SKM-1 (cell line): Measurements from ENCODE around the gene APOC4.
"Not testable (repeated sequence)": the region's sequence is repeated elsewhere in the genome, so short reads cannot be mapped to it uniquely, and the experiment has no call there.

Experiments used
- DNase-seq: peaks from one replicate; lab custom pipeline; 2025; ENCODE audit not compliant: unreplicated experiment; lab: John Stamatoyannopoulos, UW

Gene APOC4

DNA sequence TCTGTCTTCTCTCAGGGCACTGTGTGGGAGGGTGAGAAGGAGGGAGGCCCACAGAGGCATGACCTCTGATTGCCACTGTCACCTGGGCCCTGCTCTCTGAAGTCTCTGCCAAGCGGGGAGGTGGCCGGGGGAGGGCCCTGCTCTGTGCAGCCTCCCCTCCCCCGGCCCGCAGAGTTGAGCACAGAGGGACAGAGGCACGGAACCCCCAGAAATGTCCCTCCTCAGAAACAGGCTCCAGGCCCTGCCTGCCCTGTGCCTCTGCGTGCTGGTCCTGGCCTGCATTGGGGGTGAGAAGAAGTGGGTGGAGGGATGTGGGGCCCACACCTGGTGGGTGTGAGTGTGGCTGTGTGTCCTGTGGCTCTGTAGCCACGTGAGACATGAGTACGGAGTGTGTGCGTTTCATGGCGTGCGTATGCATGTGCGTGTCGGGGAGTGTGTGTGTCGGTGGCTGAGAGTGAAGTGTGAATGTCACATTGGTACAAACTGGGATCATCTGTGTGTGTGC is at the start of gene APOC4:
TSS of gene APOC4 (plus strand) at position 171 of the 505 bp plus-strand sequence. CDS start at position 212, 41 bp downstream.
- DNase-seq = no peak

GRCh38 chr19:44892932-44893331 is 49.1 kb upstream of the APOC4 start:
- DNase-seq = no peak

GRCh38 chr19:44893332-44894051 is 48.5 kb upstream of the APOC4 start:
- no peak for DNase-seq

DNA sequence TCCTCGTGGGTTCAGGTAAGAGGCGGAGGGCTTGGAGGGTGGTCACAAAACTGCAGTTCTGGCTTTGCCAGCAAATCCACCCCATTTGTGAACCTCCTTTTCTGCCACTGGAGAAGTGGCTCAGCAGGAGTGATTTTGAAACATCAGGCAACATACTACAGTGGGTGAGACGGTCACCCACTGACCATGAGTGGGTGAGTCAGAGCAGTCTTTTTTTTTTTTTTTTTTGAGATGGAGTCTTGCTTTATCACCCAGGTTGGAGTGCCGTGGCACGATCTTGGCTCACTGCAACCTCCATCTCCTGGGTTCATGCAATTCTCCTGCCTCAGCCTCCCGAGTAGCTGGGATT is 48.0 kb upstream of the APOC4 start:
- DNase-seq = no peak

- DNase-seq = no peak
Observed at GRCh38 chr19:44894946-44895345, 47.1 kb upstream of the APOC4 start.

- no peak for DNase-seq
Observed at GRCh38 chr19:44897835-44898234, 44.2 kb upstream of the APOC4 start.

DNA sequence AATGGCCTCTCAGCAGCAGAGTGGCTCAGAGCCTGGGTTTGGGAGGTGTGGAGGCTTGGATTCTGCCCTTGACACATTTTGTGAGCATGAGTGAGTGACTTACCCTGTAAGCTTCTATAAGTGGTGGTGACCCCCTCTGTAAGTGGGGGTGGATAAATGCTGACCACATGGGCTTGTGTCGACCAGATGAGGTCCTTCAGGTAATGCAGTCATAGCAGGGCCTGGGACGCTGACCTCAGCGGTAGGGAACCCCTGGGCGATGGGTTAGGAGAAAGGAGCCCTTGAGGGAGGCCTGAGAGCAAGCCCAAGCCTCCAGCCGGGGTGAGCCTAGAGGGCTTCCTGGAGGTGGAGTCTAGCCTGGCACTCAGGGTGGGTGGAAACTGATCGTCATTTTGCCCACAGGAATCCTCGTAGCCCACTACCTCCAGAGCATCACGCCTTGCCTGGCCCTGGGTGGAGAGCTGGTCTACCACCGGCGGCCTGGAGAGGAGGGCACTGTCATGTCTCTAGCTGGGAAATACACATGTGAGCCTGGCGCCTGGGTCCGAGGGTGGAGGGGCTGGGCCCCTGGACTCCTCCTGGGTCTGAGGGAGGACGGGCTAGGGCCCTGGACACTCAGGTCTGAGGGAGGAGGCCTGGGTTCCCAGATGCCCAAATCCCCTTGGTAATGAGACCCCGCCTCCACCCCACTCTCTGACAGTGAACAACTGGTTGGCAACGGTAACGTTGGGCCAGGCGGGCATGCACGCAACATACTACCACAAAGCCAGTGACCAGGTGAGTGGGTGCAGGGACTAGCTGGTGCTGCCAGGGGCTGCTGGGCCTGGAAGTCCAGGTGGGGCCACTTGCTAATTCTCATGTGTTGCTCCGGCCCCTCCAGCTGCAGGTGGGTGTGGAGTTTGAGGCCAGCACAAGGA is 41.5 kb upstream of the APOC4 start:
- no peak for DNase-seq

- no peak for DNase-seq
Observed at GRCh38 chr19:44903216-44903601, 38.8 kb upstream of the APOC4 start.

DNA sequence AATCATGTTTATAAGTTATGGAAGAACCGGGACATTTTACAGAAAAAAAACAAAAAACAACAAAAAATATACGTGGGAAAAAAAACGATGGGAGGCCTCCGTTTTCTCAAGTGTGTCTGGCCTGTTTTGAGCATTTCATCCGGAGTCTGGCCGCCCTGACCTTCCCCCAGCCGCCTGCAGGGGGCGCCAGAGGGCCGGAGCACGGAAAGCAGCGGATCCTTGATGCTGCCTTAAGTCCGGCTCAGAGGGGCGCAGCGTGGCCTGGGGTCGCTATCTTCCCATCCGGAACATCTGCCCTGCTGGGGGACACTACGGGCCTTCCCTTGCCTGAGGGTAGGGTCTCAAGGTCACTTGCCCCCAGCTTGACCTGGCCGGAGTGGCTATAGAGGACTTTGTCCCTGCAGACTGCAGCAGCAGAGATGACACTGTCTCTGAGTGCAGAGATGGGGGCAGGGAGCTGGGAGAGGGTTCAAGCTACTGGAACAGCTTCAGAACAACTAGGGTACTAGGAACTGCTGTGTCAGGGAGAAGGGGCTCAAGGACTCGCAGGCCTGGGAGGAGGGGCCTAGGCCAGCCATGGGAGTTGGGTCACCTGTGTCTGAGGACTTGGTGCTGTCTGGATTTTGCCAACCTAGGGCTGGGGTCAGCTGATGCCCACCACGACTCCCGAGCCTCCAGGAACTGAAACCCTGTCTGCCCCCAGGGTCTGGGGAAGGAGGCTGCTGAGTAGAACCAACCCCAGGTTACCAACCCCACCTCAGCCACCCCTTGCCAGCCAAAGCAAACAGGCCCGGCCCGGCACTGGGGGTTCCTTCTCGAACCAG is 38.2 kb upstream of the APOC4 start:
- DNase-seq = no peak

GRCh38 chr19:44904426-44904994 is 37.5 kb upstream of the APOC4 start:
- no peak for DNase-seq

DNA sequence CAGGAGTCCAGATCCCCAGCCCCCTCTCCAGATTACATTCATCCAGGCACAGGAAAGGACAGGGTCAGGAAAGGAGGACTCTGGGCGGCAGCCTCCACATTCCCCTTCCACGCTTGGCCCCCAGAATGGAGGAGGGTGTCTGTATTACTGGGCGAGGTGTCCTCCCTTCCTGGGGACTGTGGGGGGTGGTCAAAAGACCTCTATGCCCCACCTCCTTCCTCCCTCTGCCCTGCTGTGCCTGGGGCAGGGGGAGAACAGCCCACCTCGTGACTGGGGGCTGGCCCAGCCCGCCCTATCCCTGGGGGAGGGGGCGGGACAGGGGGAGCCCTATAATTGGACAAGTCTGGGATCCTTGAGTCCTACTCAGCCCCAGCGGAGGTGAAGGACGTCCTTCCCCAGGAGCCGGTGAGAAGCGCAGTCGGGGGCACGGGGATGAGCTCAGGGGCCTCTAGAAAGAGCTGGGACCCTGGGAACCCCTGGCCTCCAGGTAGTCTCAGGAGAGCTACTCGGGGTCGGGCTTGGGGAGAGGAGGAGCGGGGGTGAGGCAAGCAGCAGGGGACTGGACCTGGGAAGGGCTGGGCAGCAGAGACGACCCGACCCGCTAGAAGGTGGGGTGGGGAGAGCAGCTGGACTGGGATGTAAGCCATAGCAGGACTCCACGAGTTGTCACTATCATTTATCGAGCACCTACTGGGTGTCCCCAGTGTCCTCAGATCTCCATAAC is 36.4 kb upstream of the APOC4 start, which contains the start of gene APOE:
TSS of gene APOE (plus strand) at position 360 of the 724 bp plus-strand sequence. CDS start 829 bp downstream, outside the sequence.
- no peak for DNase-seq

- no peak for DNase-seq
Observed at GRCh38 chr19:44907613-44908012, 34.4 kb upstream of the APOC4 start.

GRCh38 chr19:44908074-44908835 is 33.8 kb upstream of the APOC4 start:
- no peak for DNase-seq

- no peak for DNase-seq
Observed at GRCh38 chr19:44908836-44909261, 33.2 kb upstream of the APOC4 start.

DNA sequence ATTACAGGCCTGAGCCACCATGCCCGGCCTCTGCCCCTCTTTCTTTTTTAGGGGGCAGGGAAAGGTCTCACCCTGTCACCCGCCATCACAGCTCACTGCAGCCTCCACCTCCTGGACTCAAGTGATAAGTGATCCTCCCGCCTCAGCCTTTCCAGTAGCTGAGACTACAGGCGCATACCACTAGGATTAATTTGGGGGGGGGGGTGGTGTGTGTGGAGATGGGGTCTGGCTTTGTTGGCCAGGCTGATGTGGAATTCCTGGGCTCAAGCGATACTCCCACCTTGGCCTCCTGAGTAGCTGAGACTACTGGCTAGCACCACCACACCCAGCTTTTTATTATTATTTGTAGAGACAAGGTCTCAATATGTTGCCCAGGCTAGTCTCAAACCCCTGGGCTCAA is 32.3 kb upstream of the APOC4 start:
- DNase-seq = no peak

- not testable (repeated sequence) for DNase-seq
Observed at GRCh38 chr19:44911896-44912295, 30.1 kb upstream of the APOC4 start.

DNA sequence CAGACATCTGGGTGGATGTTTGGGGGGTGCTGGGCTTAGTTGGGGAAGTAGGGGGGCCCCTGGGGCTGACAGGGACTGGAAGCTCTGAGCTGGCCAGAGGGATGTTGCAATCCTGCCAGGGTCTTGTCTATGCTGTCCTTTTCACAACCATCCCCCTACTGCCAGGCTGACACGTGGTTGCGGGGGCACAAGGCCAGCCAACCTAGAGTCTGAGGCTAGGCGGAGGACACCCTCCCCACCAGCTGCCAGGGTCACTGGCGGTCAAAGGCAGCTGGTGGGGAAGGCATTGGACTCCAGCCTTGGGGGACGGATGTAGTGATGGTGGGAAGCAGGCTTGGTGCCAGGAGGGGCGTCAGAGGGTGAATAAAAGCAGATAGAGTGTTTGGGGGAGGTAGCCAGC is 29.2 kb upstream of the APOC4 start:
- DNase-seq = no peak

DNA sequence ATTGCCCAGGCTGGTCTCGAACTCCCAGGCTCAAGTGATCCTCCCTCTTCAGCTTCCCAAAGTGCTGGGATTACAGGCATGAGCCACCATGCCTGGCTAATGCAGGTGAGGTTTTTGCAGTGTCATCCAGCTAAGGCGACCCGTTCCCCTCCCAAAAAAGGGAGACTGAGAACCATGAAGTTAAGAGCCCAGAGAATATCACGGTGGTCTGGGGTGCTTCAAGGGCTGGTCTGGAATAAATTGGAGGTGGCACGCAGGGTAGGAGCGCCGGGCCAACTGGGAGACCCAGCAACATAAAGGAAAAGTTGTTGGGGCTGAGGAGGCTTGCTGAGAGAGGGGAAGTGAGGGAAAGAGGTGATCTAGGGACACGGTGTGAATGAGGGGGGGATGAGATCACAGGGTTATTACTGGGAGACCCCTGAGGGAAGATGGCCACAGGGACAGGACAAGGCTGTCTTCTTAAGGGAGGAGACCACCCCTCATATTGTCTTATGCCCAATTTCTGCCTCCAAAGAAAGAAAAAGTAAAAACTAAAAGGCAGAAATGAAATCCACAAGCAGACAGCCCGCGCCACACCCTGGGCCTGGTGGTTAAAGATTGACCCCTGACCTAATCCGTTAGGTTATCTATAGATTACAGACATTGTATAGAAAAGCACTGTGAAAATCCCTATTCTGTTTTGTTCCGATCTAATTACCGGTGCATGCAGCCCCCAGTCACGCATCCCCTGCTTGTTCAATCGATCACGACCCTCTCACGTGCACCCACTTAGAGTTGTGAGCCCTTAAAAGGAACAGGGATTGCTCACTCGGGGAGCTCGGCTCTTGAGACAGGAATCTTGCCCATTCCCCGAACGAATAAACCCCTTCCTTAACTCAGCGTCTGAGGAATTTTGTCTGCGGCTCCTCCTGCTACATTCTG is 28.3 kb upstream of the APOC4 start:
- DNase-seq = not testable (repeated sequence)
